GM12864 (cell line): Measurements from ENCODE around the gene MYMK.
"Not testable (repeated sequence)": the region's sequence is repeated elsewhere in the genome, so short reads cannot be mapped to it uniquely, and the experiment has no call there.

Experiments
- DNase-seq: peaks from one replicate; pipeline ENCODE4 v3.0.0-alpha.2; 2011; ENCODE audit warnings: low read depth
- H3K4me3 ChIP-seq: 2 replicates; pipeline ENCODE4 v1.5.1; 2011; ENCODE audit warnings: mild to moderate bottlenecking, low read depth, low read length, control low read depth
- TF ChIP-seq, protein P1 (sequence below): IDR thresholded peaks from 2 replicates; pipeline ENCODE4 v1.5.1; 2011; ENCODE audit warnings: low read depth, mild to moderate bottlenecking, moderate library complexity, low read length, control low read depth, inconsistent platforms; ENCODE audit errors: missing control alignments

The MYMK gene

DNA sequence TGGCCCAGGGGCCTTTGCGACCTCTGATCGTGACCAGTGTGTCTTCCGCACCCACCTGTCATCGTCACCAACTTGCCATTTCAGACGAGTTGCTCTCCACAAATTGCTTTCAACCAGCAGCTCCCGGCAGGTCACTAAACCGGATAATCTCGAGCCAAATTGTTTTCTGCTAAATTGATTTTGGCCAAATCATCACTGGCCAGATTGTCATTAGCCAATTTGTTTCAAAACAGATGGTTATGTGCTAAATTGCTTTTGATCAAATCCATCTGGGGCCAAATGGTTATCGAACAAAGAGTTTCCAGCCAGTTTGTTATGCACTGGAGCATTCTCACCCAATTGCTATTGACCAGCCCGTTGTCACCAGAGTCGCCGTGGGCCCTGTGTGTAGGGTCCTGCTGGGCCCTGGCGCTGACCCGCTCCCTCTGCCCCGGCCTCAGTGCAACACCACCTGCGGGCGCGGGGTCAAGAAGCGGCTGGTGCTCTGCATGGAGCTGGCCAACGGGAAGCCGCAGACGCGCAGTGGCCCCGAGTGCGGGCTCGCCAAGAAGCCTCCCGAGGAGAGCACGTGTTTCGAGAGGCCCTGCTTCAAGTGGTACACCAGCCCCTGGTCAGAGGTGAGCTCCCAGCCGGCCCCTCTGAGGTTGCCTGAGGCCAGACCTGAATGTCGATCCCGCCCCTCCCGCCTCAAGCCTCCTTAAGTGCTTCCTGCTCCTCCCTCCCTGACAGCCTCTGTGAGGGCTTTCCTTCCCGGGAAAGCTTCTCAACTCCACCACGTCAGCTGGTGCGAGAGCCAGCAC, 45.3 kb upstream of the MYMK start:
- no peak overlapping the region for H3K4me3 ChIP-seq
- no peak for DNase-seq
- TF ChIP-seq, protein P1, sequence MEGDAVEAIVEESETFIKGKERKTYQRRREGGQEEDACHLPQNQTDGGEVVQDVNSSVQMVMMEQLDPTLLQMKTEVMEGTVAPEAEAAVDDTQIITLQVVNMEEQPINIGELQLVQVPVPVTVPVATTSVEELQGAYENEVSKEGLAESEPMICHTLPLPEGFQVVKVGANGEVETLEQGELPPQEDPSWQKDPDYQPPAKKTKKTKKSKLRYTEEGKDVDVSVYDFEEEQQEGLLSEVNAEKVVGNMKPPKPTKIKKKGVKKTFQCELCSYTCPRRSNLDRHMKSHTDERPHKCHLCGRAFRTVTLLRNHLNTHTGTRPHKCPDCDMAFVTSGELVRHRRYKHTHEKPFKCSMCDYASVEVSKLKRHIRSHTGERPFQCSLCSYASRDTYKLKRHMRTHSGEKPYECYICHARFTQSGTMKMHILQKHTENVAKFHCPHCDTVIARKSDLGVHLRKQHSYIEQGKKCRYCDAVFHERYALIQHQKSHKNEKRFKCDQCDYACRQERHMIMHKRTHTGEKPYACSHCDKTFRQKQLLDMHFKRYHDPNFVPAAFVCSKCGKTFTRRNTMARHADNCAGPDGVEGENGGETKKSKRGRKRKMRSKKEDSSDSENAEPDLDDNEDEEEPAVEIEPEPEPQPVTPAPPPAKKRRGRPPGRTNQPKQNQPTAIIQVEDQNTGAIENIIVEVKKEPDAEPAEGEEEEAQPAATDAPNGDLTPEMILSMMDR = no peak

DNA sequence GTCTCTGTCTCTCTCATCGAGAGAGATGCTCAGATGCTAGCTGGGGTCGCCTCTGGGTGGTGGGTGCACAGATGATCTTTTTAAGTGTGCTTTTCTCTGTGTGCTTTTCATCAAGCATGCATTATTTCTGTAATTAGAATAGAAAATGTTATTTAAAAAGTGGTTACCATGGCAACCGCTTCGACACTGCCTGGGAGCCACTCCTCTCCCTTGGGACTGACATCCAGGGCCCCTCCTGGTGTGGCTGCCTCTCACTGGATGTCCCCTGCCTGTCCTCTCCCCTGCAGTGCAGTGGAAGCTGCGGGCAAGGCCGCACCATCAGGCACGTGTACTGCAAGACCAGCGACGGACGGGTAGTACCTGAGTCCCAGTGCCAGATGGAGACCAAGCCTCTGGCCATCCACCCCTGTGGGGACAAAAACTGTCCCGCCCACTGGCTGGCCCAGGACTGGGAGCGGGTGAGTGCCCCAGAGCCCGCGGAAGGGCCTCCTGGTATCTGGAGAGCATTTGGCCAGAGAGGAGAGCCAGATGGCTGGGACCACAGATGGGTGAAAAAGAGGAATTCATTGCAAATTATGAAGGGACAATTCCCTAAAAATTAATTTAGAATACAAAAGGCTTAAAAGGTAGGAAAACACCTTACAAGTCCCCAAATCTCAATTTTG, 44.5 kb upstream of the MYMK start:
- TF ChIP-seq, protein P1 = no peak

DNA sequence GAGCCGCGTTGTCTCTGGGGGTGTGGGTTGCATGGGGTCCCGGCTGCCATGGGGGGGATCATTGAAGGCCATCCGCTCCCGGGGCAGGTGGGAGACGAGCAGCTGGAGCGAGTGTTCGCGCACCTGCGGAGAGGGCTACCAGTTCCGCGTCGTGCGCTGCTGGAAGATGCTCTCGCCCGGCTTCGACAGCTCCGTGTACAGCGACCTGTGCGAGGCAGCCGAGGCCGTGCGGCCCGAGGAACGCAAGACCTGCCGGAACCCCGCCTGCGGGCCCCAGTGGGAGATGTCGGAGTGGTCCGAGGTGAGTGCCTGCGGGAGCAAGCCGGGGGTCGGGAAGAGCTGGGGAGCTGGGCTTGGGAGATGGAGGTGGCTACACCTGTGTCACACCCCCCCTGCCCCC, 43.4 kb upstream of the MYMK start:
- DNase-seq = no peak
- TF ChIP-seq, protein P1 = no peak
- no peak overlapping the region for H3K4me3 ChIP-seq

More for the DNA sequence above, 44.5 kb upstream of the MYMK start:
- no peak overlapping the region for H3K4me3 ChIP-seq
- no peak for DNase-seq

DNA sequence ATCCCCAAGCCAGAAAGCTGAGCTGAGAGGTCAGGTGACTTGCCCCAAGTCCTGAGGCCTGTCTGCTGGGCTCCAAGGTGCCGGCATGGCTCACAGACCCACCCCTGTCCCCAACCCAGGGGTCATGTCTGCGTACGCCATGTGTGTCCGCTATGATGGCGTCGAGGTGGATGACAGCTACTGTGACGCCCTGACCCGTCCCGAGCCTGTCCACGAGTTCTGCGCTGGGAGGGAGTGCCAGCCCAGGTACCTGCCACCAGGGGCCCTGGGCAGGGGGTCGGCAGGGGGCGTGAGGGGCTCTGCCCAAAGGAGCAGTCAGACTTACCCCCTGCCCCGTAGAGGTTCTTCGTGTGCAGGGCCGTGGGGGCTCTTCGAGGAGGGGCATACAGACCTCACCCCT, 42.1 kb upstream of the MYMK start:
- TF ChIP-seq, protein P1 = no peak
- DNase-seq = no peak
- H3K4me3 ChIP-seq = no peak overlapping the region

DNA sequence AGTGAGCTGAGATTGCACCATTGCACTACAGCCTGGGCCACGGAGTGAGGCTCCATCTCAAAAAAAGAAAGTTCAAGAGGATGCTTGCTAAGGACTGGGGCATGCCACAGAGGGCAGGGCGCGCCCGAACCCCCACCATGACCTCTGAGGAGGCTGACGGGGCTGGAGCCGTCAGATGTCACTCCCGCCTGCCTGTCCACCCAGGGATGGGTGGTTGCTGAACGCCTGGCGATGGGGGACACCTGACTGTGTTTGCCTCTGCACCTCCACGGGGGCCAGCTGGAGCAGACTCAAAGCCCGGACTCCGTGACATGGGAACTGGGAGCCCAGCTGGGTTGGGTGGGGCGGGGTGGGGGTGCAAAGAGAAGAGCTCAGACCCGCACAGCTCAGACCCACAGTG, 41.6 kb upstream of the MYMK start:
- TF ChIP-seq, protein P1 = no peak
- DNase-seq = no peak
- H3K4me3 ChIP-seq = no peak overlapping the region

DNA sequence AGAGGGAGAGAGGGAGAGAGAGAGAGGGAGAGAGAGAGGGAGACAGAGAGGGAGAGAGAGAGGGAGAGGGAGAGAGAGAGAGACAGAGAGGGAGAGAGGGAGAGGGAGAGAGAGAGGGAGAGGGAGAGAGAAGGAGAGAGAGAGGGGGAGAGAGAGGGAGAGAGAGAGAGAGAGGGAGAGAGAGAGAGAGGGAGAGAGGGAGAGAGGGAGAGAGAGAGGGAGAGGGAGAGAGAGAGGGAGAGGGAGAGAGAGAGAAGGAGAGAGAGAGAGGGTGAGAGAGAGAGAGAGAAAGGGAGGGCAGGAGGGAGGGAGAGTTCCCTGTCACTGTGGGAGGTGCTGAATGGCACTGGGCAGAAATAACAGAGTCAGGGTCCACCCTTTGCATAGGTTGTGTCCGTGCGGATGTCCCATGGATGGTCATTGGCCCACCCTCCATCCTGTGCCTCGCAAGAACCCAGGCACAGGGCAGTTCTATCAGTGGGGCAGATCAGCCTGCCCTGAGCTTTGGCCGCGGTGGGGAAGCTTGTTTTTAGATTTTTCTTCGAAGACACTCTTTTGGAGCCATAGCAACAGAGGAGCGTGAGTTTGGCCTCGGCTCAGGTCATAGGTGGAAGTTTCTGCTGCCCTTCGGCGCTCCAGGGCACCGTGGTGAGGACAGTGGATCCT, 39.8 kb upstream of the MYMK start:
- H3K4me3 ChIP-seq = no peak overlapping the region
- TF ChIP-seq, protein P1 = no peak
- no peak for DNase-seq

DNA sequence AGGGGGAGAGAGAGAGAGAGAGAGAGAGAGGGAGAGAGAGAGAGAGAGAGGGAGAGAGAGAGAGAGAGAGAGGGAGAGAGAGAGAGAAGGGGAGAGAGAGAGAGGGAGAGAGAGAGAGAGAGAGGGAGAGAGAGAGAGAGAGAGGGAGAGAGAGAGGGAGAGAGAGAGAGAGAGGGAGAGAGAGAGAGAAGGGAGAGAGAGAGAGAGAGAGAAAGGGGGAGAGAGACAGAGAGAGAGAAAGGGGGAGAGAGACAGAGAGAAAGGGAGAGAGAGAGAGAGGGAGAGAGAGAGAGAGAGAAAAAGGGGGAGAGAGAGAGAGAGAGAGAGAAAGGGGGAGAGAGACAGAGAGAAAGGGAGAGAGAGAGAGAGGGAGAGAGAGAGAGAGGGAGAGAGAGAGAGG, 39.1 kb upstream of the MYMK start:
- not testable (repeated sequence) for DNase-seq, H3K4me3 ChIP-seq
